Type B pancreatic cell (in vitro differentiated cells): ENCODE data around the gene ARHGEF10L. TPM values are rescaled to one million over a fixed set of nuclear protein-coding genes. Genes with fewer than 3 reads are reported as not detected.

ENCODE experiments used
- DNase-seq: peaks from one replicate; pipeline ENCODE4 v3.0.0; 2021; ENCODE audit warnings: mixed read lengths; ENCODE audit not compliant: unreplicated experiment; ENCODE audit errors: extremely low spot score
- H3K27ac Mint-ChIP-seq: 2 replicates; pipeline ENCODE4 v1.8.0; 2021; ENCODE audit warnings: mild to moderate bottlenecking, mixed read lengths
- H3K27me3 Mint-ChIP-seq: 2 replicates; pipeline ENCODE4 v1.8.0; 2021; ENCODE audit warnings: mixed read lengths
- H3K36me3 Mint-ChIP-seq: 2 replicates; pipeline ENCODE4 v1.8.0; 2021; ENCODE audit warnings: mixed read lengths
- H3K4me1 Mint-ChIP-seq: one replicate; pipeline ENCODE4 v1.8.0; 2021; ENCODE audit warnings: mixed read lengths; ENCODE audit not compliant: unreplicated experiment
- H3K4me3 Mint-ChIP-seq: 2 replicates; pipeline ENCODE4 v1.8.0; 2021; ENCODE audit warnings: mild to moderate bottlenecking, mixed read lengths
- H3K9me3 Mint-ChIP-seq: 2 replicates; pipeline ENCODE4 v1.8.0; 2021; ENCODE audit warnings: mixed read lengths
- total RNA-seq: library from RNA; stranded (reverse); gene quantifications from 2 replicates; pipeline ENCODE4 v1.2.1, GENCODE V29; 2021; ENCODE audit warnings: low replicate concordance
- TF ChIP-seq, protein P1 (sequence below): fragments of 200-600 bp; sonication (generic); conservative IDR thresholded peaks from 2 replicates; pipeline ENCODE4 v1.5.0; 2021; ENCODE audit warnings: antibody characterized with exemption, mild to moderate bottlenecking

Gene ARHGEF10L
- total RNA-seq, 1 donor from 2014 or later, result 36.0 TPM

DNA sequence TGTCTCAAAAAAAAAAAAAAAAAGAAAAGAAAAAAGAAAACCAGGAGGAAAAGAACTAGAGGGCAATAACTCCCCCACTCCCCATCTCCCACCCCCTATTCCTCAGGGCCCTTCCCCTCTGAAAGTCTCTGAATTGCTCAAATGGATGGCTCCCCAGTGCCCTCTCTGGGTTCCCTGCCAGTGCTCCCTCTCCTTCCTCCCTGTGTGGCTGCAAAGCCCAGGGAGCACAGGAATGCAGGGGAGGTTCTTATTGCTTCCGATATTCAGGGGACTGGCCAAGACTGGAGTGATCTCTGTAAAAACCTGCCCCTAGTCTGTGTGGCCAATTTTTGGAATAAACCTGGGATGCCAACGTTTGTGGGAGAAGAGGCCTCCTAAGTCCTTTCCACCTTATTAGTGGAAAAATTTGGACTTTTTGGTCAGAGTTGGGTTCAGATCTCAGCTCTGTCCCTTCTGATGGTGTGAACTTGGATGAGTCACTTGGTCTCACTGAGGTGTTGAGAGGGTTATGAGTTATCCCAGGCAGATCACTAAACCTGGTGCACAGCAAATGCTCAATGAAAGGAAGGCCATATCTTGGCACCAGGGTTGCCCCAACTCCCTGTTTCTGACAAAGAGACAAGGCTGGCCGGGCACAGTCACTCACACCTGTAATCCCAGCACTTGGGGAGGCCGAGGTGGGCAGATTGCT, 13.4 kb upstream of the ARHGEF10L start:
- Mint-ChIP-seq H3K27ac (peak overlapping the region; percentile 70), H3K36me3 (no peaks in the 10 kb centered on the region), H3K4me3 (no peak overlapping the region), H3K9me3 (no peaks in the 10 kb centered on the region), H3K4me1 (peaks cover 24% of the 10 kb centered on the region), H3K27me3 (no peaks in the 10 kb centered on the region)
- DNase-seq, result no peak
- TF ChIP-seq, protein P1, sequence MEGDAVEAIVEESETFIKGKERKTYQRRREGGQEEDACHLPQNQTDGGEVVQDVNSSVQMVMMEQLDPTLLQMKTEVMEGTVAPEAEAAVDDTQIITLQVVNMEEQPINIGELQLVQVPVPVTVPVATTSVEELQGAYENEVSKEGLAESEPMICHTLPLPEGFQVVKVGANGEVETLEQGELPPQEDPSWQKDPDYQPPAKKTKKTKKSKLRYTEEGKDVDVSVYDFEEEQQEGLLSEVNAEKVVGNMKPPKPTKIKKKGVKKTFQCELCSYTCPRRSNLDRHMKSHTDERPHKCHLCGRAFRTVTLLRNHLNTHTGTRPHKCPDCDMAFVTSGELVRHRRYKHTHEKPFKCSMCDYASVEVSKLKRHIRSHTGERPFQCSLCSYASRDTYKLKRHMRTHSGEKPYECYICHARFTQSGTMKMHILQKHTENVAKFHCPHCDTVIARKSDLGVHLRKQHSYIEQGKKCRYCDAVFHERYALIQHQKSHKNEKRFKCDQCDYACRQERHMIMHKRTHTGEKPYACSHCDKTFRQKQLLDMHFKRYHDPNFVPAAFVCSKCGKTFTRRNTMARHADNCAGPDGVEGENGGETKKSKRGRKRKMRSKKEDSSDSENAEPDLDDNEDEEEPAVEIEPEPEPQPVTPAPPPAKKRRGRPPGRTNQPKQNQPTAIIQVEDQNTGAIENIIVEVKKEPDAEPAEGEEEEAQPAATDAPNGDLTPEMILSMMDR, result no peak

GRCh38 chr1:17527036-17527914, 12.2 kb upstream of the ARHGEF10L start:
- H3K4me3 Mint-ChIP-seq, result peak overlapping the region; percentile 5
- H3K27ac Mint-ChIP-seq, result peak overlapping the region; percentile 67
- no peaks in the 10 kb centered on the region for H3K9me3 Mint-ChIP-seq
- no peak for DNase-seq
- H3K4me1 Mint-ChIP-seq, result peaks cover 27% of the 10 kb centered on the region
- no peaks in the 10 kb centered on the region for H3K36me3 Mint-ChIP-seq
- TF ChIP-seq, protein P1, result no peak
- no peaks in the 10 kb centered on the region for H3K27me3 Mint-ChIP-seq

DNA sequence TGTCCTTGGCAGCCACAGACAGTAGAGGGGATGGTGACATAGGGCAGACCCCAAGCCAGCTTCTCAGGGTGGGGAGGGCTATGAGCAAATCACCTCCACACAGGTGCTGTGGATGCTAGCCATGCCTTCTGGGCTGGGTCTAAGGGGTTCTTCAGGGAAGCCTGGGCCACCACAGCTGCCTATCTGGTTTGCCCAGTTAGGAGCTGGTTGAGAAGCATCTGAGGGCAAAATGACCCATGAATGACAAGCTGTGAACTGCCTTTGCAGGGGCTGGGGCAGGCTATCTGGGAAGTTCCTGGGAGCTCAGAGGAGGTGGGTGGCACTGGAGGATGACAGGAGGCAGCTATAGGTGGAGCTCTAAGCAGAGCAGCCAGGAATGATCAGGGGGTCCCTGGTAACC, 10.1 kb upstream of the ARHGEF10L start:
- Mint-ChIP-seq H3K27me3 (no peaks in the 10 kb centered on the region), H3K4me1 (peaks cover 23% of the 10 kb centered on the region)

DNA sequence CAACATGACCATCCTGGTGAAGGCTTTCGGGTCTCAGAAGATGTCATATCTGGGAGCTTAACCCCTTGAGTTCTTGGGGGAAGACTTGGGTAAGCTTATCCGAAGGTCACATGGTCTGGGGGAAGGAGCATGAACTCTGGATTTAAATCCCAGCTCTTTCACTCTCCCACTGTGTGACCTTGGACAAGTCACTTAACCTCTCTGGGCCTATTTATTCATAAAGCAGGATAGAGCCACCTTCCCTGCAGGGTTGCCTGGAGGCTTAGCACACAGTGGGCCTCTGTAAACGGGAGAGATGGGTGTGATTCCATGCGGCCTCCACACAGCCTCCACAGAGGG, 8.2 kb upstream of the ARHGEF10L start:
- no peak overlapping the region for H3K4me3 Mint-ChIP-seq
- no peak for DNase-seq
- peak overlapping the region; percentile 41 for H3K27ac Mint-ChIP-seq
- H3K36me3 Mint-ChIP-seq, result no peaks in the 10 kb centered on the region
- TF ChIP-seq, protein P1, result no peak
- H3K27me3 Mint-ChIP-seq, result no peaks in the 10 kb centered on the region
- H3K4me1 Mint-ChIP-seq, result peaks cover 21% of the 10 kb centered on the region
- H3K9me3 Mint-ChIP-seq, result no peaks in the 10 kb centered on the region

More for the DNA sequence above, 10.1 kb upstream of the ARHGEF10L start:
- Mint-ChIP-seq H3K9me3 (no peaks in the 10 kb centered on the region), H3K27ac (no peak overlapping the region), H3K36me3 (no peaks in the 10 kb centered on the region), H3K4me3 (no peak overlapping the region)
- TF ChIP-seq, protein P1, result no peak
- DNase-seq, result no peak

DNA sequence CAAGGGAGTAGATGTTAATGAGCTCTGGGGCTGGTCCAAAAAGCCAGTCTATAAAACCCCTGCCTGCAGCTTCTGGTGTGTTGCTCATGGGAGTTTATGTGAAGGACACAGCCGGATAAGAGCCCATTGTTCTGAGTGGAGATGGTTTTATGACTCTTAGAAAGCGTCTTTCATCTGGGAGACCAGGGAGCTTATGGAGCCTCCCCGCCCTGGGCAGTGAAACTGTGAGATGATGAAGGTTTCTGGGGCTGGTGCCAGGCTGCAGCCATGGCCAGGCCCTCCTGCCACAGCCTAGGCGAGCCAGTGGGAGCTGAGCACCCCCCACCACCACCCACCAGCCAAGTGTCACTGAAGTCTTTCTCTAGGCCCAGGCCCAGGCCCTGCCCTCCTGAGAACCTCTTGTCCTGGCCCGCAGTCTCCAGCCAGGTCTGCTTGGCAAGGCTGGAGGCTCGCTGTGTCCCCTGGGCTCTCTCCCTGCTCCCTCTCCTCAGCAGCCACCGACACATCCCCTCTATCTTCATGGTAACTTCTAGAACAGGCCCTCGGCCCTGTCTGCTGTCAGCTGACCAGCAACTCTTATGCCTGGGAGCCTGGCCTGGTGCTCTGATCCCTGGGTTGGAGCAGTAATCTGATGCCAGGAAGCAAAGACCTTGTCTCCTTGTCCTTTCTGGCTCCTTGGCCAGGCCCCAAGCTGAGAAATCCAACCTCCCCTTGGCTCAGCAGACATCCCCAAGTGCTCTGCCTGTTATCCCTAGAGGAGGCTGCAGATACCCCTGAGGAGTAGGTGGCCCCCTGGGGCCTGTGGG, 7.6 kb upstream of the ARHGEF10L start:
- Mint-ChIP-seq H3K27me3 (no peaks in the 10 kb centered on the region), H3K4me1 (peaks cover 23% of the 10 kb centered on the region), H3K36me3 (no peaks in the 10 kb centered on the region), H3K27ac (peak overlapping the region; percentile 41), H3K9me3 (no peaks in the 10 kb centered on the region), H3K4me3 (no peak overlapping the region)
- no peak for DNase-seq
- TF ChIP-seq, protein P1, result no peak
